Fibroblast of lung (primary cell): ENCODE measurements around the gene STPG1. TPM values are rescaled to one million over a fixed set of nuclear protein-coding genes. Genes with fewer than 3 reads are reported as not detected.

Source experiments
- DNase-seq, 2 donors: peaks; one replicate each; pipeline versions ENCODE4 v3.0.0 to v3.0.0-alpha.2; 2010; ENCODE audit warnings: low read depth in 2 of 2
- H2AFZ ChIP-seq: 2 replicates; pipeline ENCODE4 v1.5.1; 2012; ENCODE audit warnings: low read length, control low read depth, inconsistent platforms
- H3K27ac ChIP-seq: 2 replicates; pipeline ENCODE4 v1.5.1; 2011; ENCODE audit warnings: low read length, control low read depth; ENCODE audit not compliant: insufficient read depth
- H3K27me3 ChIP-seq: 2 replicates; pipeline ENCODE4 v1.5.1; 2011; ENCODE audit warnings: mild to moderate bottlenecking, low read length; ENCODE audit not compliant: control insufficient read depth, insufficient read depth
- H3K36me3 ChIP-seq: 2 replicates; pipeline ENCODE4 v1.5.1; 2011; ENCODE audit warnings: low read length; ENCODE audit not compliant: control insufficient read depth, insufficient read depth
- H3K4me1 ChIP-seq: 2 replicates; pipeline ENCODE4 v1.5.1; 2011; ENCODE audit warnings: low read length; ENCODE audit not compliant: control insufficient read depth, insufficient read depth; ENCODE audit errors: extremely low read depth
- H3K4me2 ChIP-seq: 2 replicates; pipeline ENCODE4 v1.5.1; 2011; ENCODE audit warnings: low read length, control low read depth; ENCODE audit not compliant: insufficient read depth; ENCODE audit errors: extremely low read depth
- H3K4me3 ChIP-seq, 4 experiments: fragments of 200-600 bp in 1 of 4; sonication (generic) in 1 of 4; replicated peaks in 1 of 4; 2 replicates each; pipeline ENCODE4 v1.5.1; 2011 to 2016; ENCODE audit warnings: low read length in 4 of 4, low read depth in 3 of 4, mild to moderate bottlenecking in 3 of 4, control low read depth in 2 of 4, inconsistent platforms in 1 of 4, mixed read lengths in 1 of 4; ENCODE audit not compliant: insufficient read depth in 1 of 4; ENCODE audit errors: control extremely low read depth in 1 of 4
- H3K79me2 ChIP-seq: 2 replicates; pipeline ENCODE4 v1.5.1; 2012; ENCODE audit warnings: mild to moderate bottlenecking, low read length, inconsistent platforms; ENCODE audit not compliant: control insufficient read depth, insufficient read depth
- H3K9ac ChIP-seq: 2 replicates; pipeline ENCODE4 v1.5.1; 2011; ENCODE audit warnings: mild to moderate bottlenecking, low read length, control low read depth; ENCODE audit not compliant: insufficient read depth
- H3K9me3 ChIP-seq: 2 replicates; pipeline ENCODE4 v1.5.1; 2012; ENCODE audit warnings: low read depth, low read length; ENCODE audit not compliant: control insufficient read depth, insufficient read depth
- H4K20me1 ChIP-seq: 2 replicates; pipeline ENCODE4 v1.5.1; 2011; ENCODE audit warnings: low read length; ENCODE audit not compliant: control insufficient read depth, insufficient read depth; ENCODE audit errors: extremely low read depth
- CTCF ChIP-seq, 2 donors: IDR thresholded peaks in 1 of 2; conservative IDR thresholded peaks in 1 of 2; 1 replicate in 1 of 2; 2 replicates in 1 of 2; pipeline ENCODE4 v1.5.1; 2011 to 2012; ENCODE audit warnings: low read length in 2 of 2, control low read depth in 1 of 2, inconsistent platforms in 1 of 2, low read depth in 1 of 2, mild to moderate bottlenecking in 1 of 2
- EZH2 ChIP-seq: IDR thresholded peaks from 2 replicates; pipeline ENCODE4 v1.5.1; 2012; ENCODE audit warnings: low read length, control low read depth, mild to moderate bottlenecking; ENCODE audit errors: missing control alignments
- polyA plus RNA-seq, 2 donors: library from polyadenylated mRNA; depleted of rRNA in 1 of 2; stranded (reverse) in 1 of 2; unstranded in 1 of 2; fragments of >200 nt; gene quantifications; 2 replicates each; pipeline ENCODE4 v1.2.1, GENCODE V29; 2011 to 2012; ENCODE audit warnings: missing spikeins in 1 of 2
- total RNA-seq: library from RNA; depleted of rRNA; stranded (reverse); fragments of >200 nt; gene quantifications from 2 replicates; pipeline ENCODE4 v1.2.1, GENCODE V29; 2014

STPG1 gene
- total and polyA plus RNA-seq, 2 donors (not counting 1 experiment from before 2014, with no cell fraction given) = 7.9 to 8.5 TPM

GRCh38 chr1:24360681-24361080 is 52.9 kb downstream of the STPG1 start:
- no peak for DNase-seq
- Histone ChIP-seq H2AFZ (no peak overlapping the region), H3K4me3 (no peak overlapping the region), H3K36me3 (peaks cover 1% of the 10 kb centered on the region), H3K4me2 (no peak overlapping the region), H3K79me2 (no peaks in the 10 kb centered on the region), H3K9me3 (no peaks in the 10 kb centered on the region), H3K9ac (no peak overlapping the region), H4K20me1 (no peaks in the 10 kb centered on the region), H3K4me1 (peaks cover 15% of the 10 kb centered on the region), H3K27ac (no peak overlapping the region), H3K27me3 (no peaks in the 10 kb centered on the region)
- no peak for TF ChIP-seq CTCF (conservative IDR thresholded peaks at IDR 0.05 in 1 of 2, IDR thresholded peaks at IDR 0.05 in 1 of 2; ENCODE audit: low read depth in 1 of 2, low read length in 2 of 2)

GRCh38 chr1:24357038-24357437 is 56.5 kb downstream of the STPG1 start:
- TF ChIP-seq EZH2 (no peak), CTCF (conservative IDR thresholded peaks at IDR 0.05 in 1 of 2, IDR thresholded peaks at IDR 0.05 in 1 of 2; ENCODE audit: low read depth in 1 of 2, low read length in 2 of 2) (no peak)
- H3K4me1 ChIP-seq = no peaks in the 10 kb centered on the region
- no peak overlapping the region for H3K4me2 ChIP-seq
- H3K79me2 ChIP-seq = no peaks in the 10 kb centered on the region
- no peaks in the 10 kb centered on the region for H3K27me3 ChIP-seq
- no peak overlapping the region for H3K4me3 ChIP-seq
- no peaks in the 10 kb centered on the region for H3K9me3 ChIP-seq
- peaks cover 1% of the 10 kb centered on the region for H3K36me3 ChIP-seq
- no peak for DNase-seq
- no peak overlapping the region for H3K9ac ChIP-seq
- no peak overlapping the region for H3K27ac ChIP-seq
- H2AFZ ChIP-seq = no peak overlapping the region
- H4K20me1 ChIP-seq = no peaks in the 10 kb centered on the region

GRCh38 chr1:24355466-24355865 is 58.1 kb downstream of the STPG1 start:
- H4K20me1 ChIP-seq = no peaks in the 10 kb centered on the region
- no peaks in the 10 kb centered on the region for H3K4me1 ChIP-seq
- H3K4me2 ChIP-seq = no peak overlapping the region
- no peaks in the 10 kb centered on the region for H3K9me3 ChIP-seq
- H2AFZ ChIP-seq = no peak overlapping the region
- no peaks in the 10 kb centered on the region for H3K79me2 ChIP-seq
- no peak for DNase-seq
- TF ChIP-seq CTCF (conservative IDR thresholded peaks at IDR 0.05 in 1 of 2, IDR thresholded peaks at IDR 0.05 in 1 of 2; ENCODE audit: low read depth in 1 of 2, low read length in 2 of 2) (no peak), EZH2 (no peak)
- no peak overlapping the region for H3K4me3 ChIP-seq
- no peak overlapping the region for H3K9ac ChIP-seq
- H3K27ac ChIP-seq = no peak overlapping the region
- H3K27me3 ChIP-seq = no peaks in the 10 kb centered on the region
- H3K36me3 ChIP-seq = peaks cover 1% of the 10 kb centered on the region
